Keratinocyte (primary cell): ENCODE measurements around the gene MED16.

Experiments used
- CTCF ChIP-seq, 3 experiments: IDR thresholded peaks in 1 of 3; conservative IDR thresholded peaks in 1 of 3; optimal IDR thresholded peaks in 1 of 3; 2 replicates in 2 of 3; 3 replicates in 1 of 3; pipeline versions ENCODE3 to v1.5.1; 2011; ENCODE audit warnings: low read length in 3 of 3, mild to moderate bottlenecking in 3 of 3, moderate library complexity in 2 of 3, control low read depth in 1 of 3, inconsistent platforms in 1 of 3; ENCODE audit not compliant: insufficient read depth in 2 of 3; ENCODE audit errors: extremely low read depth in 1 of 3
- EZH2 ChIP-seq: IDR thresholded peaks from one replicate; pipeline ENCODE4 v1.6.1; 2012; ENCODE audit warnings: inconsistent platforms, mild to moderate bottlenecking, low read length, moderate library complexity

- TF ChIP-seq CTCF (optimal IDR thresholded peaks at IDR 0.05 in 1 of 3, IDR thresholded peaks at IDR 0.05 in 1 of 3, conservative IDR thresholded peaks at IDR 0.05 in 1 of 3; ENCODE audit: extremely low read depth in 1 of 3, insufficient read depth in 2 of 3, low read length in 3 of 3), result no peak
- TF ChIP-seq EZH2, result no peak
Measured at GRCh38 chr19:850221-850978, 42.6 kb downstream of the MED16 start.
